Measurements from ENCODE around the gene EI24. TPM values are rescaled to one million over a fixed set of nuclear protein-coding genes. Genes with fewer than 3 reads are reported as not detected.

The EI24 gene
- total and polyA plus RNA-seq, 2 of the 8 experiments (the other 6 are each of a cell fraction or from before 2014, with no cell fraction given), result 135 to 264 TPM

GRCh38 chr11:125625630-125626287 lies 56.5 kb downstream of the EI24 start (continued):
- TF ChIP-seq ZNF274 (IDR thresholded peaks at IDR 0.05; ENCODE audit: borderline replicate concordance, extremely low read depth, low read length) (no peak), BACH1 (IDR thresholded peaks at IDR 0.05; ENCODE audit: low read length) (no peak), CHD2 (IDR thresholded peaks at IDR 0.05; ENCODE audit: low read length) (no peak), SIX5 (IDR thresholded peaks at IDR 0.05; ENCODE audit: low read depth, low read length) (no peak), SIRT6 (IDR thresholded peaks at IDR 0.05; ENCODE audit: low read length) (no peak), EGR1 (IDR thresholded peaks at IDR 0.05; ENCODE audit: borderline replicate concordance, low read depth, low read length) (peak; percentile 61; the same call in 1 of the 2 replicates), KDM1A (IDR thresholded peaks at IDR 0.05; ENCODE audit: borderline replicate concordance, low read length) (no peak), JUN (IDR thresholded peaks at IDR 0.05; ENCODE audit: low read depth, low read length) (no peak), GTF2F1 (IDR thresholded peaks at IDR 0.05; ENCODE audit: borderline replicate concordance, low read depth, low read length) (peak; percentile 61; the same call in 1 of the 2 replicates), TBP (IDR thresholded peaks at IDR 0.05; ENCODE audit: low read depth, low read length) (peak; percentile 96), PHF8 (conservative IDR thresholded peaks at IDR 0.05; ENCODE audit: low read depth, low read length) (peak; percentile 76), KDM5A (IDR thresholded peaks at IDR 0.05; ENCODE audit: low read length) (peak; percentile 68; the same call in 1 of the 2 replicates), CTBP2 (IDR thresholded peaks at IDR 0.05; ENCODE audit: borderline replicate concordance, insufficient read depth, insufficient read length, low read length) (no peak), HDAC2 (IDR thresholded peaks at IDR 0.05; ENCODE audit: borderline replicate concordance in 1 of 2, low read depth in 2 of 2, low read length in 2 of 2) (no peak; a peak in 1 of 4 replicates), EZH2 (IDR thresholded peaks at IDR 0.05; ENCODE audit: low read depth, low read length, severe bottlenecking) (no peak), TAF7 (optimal IDR thresholded peaks at IDR 0.05; ENCODE audit: borderline replicate concordance, low read depth, low read length) (peak; percentile 99), SRF (IDR thresholded peaks at IDR 0.05; ENCODE audit: low read depth, low read length) (no peak), TAF1 (IDR thresholded peaks at IDR 0.05; ENCODE audit: low read depth, low read length) (peak; percentile 99), CBX5 (IDR thresholded peaks at IDR 0.05; ENCODE audit: low read depth, low read length) (no peak), ASH2L (IDR thresholded peaks at IDR 0.05; ENCODE audit: low read length) (peak; percentile 99)
- TF ChIP-seq, protein P1, sequence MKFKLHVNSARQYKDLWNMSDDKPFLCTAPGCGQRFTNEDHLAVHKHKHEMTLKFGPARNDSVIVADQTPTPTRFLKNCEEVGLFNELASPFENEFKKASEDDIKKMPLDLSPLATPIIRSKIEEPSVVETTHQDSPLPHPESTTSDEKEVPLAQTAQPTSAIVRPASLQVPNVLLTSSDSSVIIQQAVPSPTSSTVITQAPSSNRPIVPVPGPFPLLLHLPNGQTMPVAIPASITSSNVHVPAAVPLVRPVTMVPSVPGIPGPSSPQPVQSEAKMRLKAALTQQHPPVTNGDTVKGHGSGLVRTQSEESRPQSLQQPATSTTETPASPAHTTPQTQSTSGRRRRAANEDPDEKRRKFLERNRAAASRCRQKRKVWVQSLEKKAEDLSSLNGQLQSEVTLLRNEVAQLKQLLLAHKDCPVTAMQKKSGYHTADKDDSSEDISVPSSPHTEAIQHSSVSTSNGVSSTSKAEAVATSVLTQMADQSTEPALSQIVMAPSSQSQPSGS (IDR thresholded peaks at IDR 0.05; ENCODE audit: low read length), result peak; percentile 44; the same call in 1 of the 2 replicates

Data from H1 (cell line).